ENCODE measurements around the gene BEAN1.

Gene BEAN1

DNA sequence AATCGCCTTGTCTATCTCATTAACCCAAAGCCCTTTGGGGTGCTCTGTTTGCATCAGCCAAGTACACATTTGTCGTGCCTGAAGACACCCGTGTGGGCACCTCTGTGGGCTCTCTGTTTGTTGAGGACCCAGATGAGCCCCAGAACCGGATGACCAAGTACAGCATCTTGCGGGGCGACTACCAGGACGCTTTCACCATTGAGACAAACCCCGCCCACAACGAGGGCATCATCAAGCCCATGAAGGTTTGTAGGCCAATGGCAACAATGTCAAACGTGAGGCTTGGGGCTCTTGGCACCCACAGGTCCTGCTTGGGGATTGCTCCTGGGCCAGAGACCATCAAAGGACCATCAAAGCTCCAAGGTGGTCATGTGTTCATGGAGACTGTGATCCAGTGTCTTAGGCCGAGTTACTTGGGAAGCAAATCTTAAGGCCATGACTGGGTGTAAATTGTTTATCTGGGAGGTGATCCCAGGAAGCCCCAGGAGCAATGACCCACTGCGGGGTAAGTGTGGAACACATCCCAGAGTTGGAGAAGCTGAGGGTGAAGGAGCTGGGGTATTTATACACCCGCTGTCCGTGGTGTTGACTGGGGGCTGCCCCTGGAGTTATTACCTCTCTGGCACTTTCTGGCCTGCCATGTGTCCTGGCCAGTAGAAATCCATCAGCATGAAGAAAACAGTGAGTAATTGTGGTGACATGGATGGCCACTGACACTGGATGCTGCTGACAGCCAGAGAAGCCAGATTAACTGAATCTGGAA, 36.6 kb upstream of the BEAN1 start:
- TF ChIP-seq, protein P1, sequence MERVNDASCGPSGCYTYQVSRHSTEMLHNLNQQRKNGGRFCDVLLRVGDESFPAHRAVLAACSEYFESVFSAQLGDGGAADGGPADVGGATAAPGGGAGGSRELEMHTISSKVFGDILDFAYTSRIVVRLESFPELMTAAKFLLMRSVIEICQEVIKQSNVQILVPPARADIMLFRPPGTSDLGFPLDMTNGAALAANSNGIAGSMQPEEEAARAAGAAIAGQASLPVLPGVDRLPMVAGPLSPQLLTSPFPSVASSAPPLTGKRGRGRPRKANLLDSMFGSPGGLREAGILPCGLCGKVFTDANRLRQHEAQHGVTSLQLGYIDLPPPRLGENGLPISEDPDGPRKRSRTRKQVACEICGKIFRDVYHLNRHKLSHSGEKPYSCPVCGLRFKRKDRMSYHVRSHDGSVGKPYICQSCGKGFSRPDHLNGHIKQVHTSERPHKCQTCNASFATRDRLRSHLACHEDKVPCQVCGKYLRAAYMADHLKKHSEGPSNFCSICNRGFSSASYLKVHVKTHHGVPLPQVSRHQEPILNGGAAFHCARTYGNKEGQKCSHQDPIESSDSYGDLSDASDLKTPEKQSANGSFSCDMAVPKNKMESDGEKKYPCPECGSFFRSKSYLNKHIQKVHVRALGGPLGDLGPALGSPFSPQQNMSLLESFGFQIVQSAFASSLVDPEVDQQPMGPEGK (CRISPR knock-in tag; IDR thresholded peaks at IDR 0.05; ENCODE audit: borderline replicate concordance): no peak
- TF ChIP-seq ZNF70 (CRISPR knock-in tag; IDR thresholded peaks at IDR 0.05) (no peak), RARB (CRISPR knock-in tag; IDR thresholded peaks at IDR 0.05) (no peak), OSR1 (CRISPR knock-in tag; IDR thresholded peaks at IDR 0.05) (no peak), BACH2 (CRISPR knock-in tag; IDR thresholded peaks at IDR 0.05; ENCODE audit: borderline replicate concordance) (no peak), TCF4 (CRISPR knock-in tag; IDR thresholded peaks at IDR 0.05; ENCODE audit: borderline replicate concordance) (no peak), ZNF8 (CRISPR knock-in tag; IDR thresholded peaks at IDR 0.05) (no peak), ARNTL (CRISPR knock-in tag; IDR thresholded peaks at IDR 0.05; ENCODE audit: borderline replicate concordance, low read depth) (no peak), GLIS3 (CRISPR knock-in tag; IDR thresholded peaks at IDR 0.05) (no peak), SNAI2 (CRISPR knock-in tag; IDR thresholded peaks at IDR 0.05) (no peak), ZC3H10 (CRISPR knock-in tag; IDR thresholded peaks at IDR 0.05) (no peak), TOX (CRISPR knock-in tag; IDR thresholded peaks at IDR 0.05; ENCODE audit: borderline replicate concordance) (no peak), CSDC2 (CRISPR knock-in tag; IDR thresholded peaks at IDR 0.05) (no peak), PPARA (CRISPR knock-in tag; IDR thresholded peaks at IDR 0.05; ENCODE audit: borderline replicate concordance) (no peak)
- TF ChIP-seq, protein P2, sequence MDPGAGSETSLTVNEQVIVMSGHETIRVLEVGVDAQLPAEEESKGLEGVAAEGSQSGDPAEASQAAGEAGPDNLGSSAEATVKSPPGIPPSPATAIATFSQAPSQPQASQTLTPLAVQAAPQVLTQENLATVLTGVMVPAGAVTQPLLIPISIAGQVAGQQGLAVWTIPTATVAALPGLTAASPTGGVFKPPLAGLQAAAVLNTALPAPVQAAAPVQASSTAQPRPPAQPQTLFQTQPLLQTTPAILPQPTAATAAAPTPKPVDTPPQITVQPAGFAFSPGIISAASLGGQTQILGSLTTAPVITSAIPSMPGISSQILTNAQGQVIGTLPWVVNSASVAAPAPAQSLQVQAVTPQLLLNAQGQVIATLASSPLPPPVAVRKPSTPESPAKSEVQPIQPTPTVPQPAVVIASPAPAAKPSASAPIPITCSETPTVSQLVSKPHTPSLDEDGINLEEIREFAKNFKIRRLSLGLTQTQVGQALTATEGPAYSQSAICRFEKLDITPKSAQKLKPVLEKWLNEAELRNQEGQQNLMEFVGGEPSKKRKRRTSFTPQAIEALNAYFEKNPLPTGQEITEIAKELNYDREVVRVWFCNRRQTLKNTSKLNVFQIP (CRISPR knock-in tag; IDR thresholded peaks at IDR 0.05; ENCODE audit: borderline replicate concordance, low read depth): no peak
- TF ChIP-seq, protein P3, sequence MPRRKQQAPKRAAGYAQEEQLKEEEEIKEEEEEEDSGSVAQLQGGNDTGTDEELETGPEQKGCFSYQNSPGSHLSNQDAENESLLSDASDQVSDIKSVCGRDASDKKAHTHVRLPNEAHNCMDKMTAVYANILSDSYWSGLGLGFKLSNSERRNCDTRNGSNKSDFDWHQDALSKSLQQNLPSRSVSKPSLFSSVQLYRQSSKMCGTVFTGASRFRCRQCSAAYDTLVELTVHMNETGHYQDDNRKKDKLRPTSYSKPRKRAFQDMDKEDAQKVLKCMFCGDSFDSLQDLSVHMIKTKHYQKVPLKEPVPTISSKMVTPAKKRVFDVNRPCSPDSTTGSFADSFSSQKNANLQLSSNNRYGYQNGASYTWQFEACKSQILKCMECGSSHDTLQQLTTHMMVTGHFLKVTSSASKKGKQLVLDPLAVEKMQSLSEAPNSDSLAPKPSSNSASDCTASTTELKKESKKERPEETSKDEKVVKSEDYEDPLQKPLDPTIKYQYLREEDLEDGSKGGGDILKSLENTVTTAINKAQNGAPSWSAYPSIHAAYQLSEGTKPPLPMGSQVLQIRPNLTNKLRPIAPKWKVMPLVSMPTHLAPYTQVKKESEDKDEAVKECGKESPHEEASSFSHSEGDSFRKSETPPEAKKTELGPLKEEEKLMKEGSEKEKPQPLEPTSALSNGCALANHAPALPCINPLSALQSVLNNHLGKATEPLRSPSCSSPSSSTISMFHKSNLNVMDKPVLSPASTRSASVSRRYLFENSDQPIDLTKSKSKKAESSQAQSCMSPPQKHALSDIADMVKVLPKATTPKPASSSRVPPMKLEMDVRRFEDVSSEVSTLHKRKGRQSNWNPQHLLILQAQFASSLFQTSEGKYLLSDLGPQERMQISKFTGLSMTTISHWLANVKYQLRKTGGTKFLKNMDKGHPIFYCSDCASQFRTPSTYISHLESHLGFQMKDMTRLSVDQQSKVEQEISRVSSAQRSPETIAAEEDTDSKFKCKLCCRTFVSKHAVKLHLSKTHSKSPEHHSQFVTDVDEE (CRISPR knock-in tag; IDR thresholded peaks at IDR 0.05): no peak
- TF ChIP-seq, protein P4, sequence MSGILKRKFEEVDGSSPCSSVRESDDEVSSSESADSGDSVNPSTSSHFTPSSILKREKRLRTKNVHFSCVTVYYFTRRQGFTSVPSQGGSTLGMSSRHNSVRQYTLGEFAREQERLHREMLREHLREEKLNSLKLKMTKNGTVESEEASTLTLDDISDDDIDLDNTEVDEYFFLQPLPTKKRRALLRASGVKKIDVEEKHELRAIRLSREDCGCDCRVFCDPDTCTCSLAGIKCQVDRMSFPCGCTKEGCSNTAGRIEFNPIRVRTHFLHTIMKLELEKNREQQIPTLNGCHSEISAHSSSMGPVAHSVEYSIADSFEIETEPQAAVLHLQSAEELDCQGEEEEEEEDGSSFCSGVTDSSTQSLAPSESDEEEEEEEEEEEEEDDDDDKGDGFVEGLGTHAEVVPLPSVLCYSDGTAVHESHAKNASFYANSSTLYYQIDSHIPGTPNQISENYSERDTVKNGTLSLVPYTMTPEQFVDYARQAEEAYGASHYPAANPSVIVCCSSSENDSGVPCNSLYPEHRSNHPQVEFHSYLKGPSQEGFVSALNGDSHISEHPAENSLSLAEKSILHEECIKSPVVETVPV (CRISPR knock-in tag; IDR thresholded peaks at IDR 0.05): no peak
- TF ChIP-seq, protein P5, sequence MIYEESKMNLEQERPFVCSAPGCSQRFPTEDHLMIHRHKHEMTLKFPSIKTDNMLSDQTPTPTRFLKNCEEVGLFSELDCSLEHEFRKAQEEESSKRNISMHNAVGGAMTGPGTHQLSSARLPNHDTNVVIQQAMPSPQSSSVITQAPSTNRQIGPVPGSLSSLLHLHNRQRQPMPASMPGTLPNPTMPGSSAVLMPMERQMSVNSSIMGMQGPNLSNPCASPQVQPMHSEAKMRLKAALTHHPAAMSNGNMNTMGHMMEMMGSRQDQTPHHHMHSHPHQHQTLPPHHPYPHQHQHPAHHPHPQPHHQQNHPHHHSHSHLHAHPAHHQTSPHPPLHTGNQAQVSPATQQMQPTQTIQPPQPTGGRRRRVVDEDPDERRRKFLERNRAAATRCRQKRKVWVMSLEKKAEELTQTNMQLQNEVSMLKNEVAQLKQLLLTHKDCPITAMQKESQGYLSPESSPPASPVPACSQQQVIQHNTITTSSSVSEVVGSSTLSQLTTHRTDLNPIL (CRISPR knock-in tag; IDR thresholded peaks at IDR 0.05; ENCODE audit: low read depth): no peak
- no peak for ATAC-seq

DNA sequence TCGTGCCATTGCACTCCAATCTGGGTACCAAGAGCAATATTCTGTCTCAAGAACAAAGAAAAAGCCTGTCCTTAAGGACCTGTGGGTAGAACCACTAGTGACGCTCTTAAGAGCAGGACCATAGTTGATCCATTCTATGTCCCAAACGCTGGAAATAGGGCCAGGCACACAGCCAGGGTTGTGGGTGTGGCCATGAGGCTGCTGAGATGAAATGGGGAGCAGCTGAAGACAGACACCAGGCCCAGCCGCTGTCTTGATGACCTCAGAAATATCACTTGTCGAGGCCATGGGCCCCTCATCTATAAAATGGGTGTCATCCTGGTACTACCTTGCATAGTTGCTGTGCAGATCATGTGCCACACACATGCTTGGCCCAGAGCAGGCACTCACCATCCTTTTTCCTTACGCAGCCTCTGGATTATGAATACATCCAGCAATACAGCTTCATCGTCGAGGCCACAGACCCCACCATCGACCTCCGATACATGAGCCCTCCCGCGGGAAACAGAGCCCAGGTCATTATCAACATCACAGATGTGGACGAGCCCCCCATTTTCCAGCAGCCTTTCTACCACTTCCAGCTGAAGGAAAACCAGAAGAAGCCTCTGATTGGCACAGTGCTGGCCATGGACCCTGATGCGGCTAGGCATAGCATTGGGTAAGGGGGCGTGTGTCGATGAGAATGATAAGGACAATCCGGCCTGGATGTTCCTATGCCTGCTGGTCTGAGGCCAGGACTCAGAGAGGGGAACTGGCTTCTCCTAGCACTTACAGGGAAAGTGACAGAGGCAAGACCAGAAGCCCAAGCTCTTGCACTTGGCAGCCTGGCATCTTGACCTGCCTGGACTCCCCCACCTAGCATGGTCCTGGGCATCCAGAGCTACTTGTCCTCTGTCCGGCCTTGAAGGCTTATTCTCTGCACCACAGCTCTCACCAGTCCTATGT, 35.1 kb upstream of the BEAN1 start:
- TF ChIP-seq ZC3H10 (CRISPR knock-in tag; IDR thresholded peaks at IDR 0.05) (no peak), ZNF8 (CRISPR knock-in tag; IDR thresholded peaks at IDR 0.05) (no peak), TOX (CRISPR knock-in tag; IDR thresholded peaks at IDR 0.05; ENCODE audit: borderline replicate concordance) (no peak), PPARA (CRISPR knock-in tag; IDR thresholded peaks at IDR 0.05; ENCODE audit: borderline replicate concordance) (no peak), ZNF70 (CRISPR knock-in tag; IDR thresholded peaks at IDR 0.05) (no peak), ZFP30 (CRISPR knock-in tag; IDR thresholded peaks at IDR 0.05) (no peak), ISL1 (CRISPR knock-in tag; IDR thresholded peaks at IDR 0.05) (no peak), BACH2 (CRISPR knock-in tag; IDR thresholded peaks at IDR 0.05; ENCODE audit: borderline replicate concordance) (no peak), ARNTL (CRISPR knock-in tag; IDR thresholded peaks at IDR 0.05; ENCODE audit: borderline replicate concordance, low read depth) (no peak), ESRRG (CRISPR knock-in tag; IDR thresholded peaks at IDR 0.05) (no peak), SNAI2 (CRISPR knock-in tag; IDR thresholded peaks at IDR 0.05) (no peak)
- TF ChIP-seq, protein P2 (CRISPR knock-in tag; IDR thresholded peaks at IDR 0.05; ENCODE audit: borderline replicate concordance, low read depth): no peak
- TF ChIP-seq, protein P5 (CRISPR knock-in tag; IDR thresholded peaks at IDR 0.05; ENCODE audit: low read depth): no peak
- no peak for ATAC-seq

Data from SK-N-SH treated with all-trans-retinoic acid at 6 μM for 48 hours (cell line).